ENCODE measurements around the gene PTGIS. TPM values are rescaled to one million over a fixed set of nuclear protein-coding genes. Genes with fewer than 3 reads are reported as not detected.

PTGIS gene
- total and polyA plus RNA-seq, 2 experiments from 2014 or later: 109 to 192 TPM

- DNase-seq: no peak
- TF ChIP-seq EZH2 (IDR thresholded peaks at IDR 0.05; ENCODE audit: insufficient read depth, poor library complexity, severe bottlenecking) (peak; percentile 75), EZH2phosphoT487 (IDR thresholded peaks at IDR 0.05; ENCODE audit: insufficient read depth, low read depth) (no peak)
- H3K9me3 ChIP-seq (ENCODE audit: low read depth): no peaks in the 10 kb centered on the region
- no peaks in the 10 kb centered on the region for H3F3A ChIP-seq (ENCODE audit: insufficient read depth)
- H3K27ac ChIP-seq: no peak overlapping the region
- WGBS, 2 experiments (ENCODE audit: low coverage in 1 of 2, low lambda C conversion rate in 2 of 2, missing lambda C conversion rate in 2 of 2): 8 to 33% methylated on average over 8 to 27 of the region's 27 CpGs
- in situ Hi-C loops (cut with MboI): no loop called here
- no peak overlapping the region for H2AFZ ChIP-seq
- no peak overlapping the region for H3K4me2 ChIP-seq (ENCODE audit: unreplicated experiment)
- H3K36me3 ChIP-seq (ENCODE audit: low read depth): no peaks in the 10 kb centered on the region
- H3K27me3 ChIP-seq (replicated peaks; ENCODE audit: insufficient read depth): peaks cover 51% of the 10 kb centered on the region
- no peaks in the 10 kb centered on the region for H3K4me1 ChIP-seq (ENCODE audit: insufficient read depth)
- H4K20me1 ChIP-seq (ENCODE audit: insufficient read depth): no peaks in the 10 kb centered on the region
- no peaks in the 10 kb centered on the region for H3K79me2 ChIP-seq (ENCODE audit: insufficient read depth)
- no peak overlapping the region for H3K9ac ChIP-seq
- H3K9me2 ChIP-seq (ENCODE audit: insufficient read depth): no peaks in the 10 kb centered on the region
- 0 out of 2 replicates have a peak overlapping the region, but pooled peaks have one; percentile 35 for H3K4me3 ChIP-seq
These were observed 84.8 kb downstream of the PTGIS start for GRCh38 chr20:49483018-49483695.

- Histone ChIP-seq H3K27ac (no peak within 1 kb of the TSS), H3K36me3 (ENCODE audit: low read depth) (no peaks in the 10 kb centered on the region), H3F3A (ENCODE audit: insufficient read depth) (no peaks in the 10 kb centered on the region), H3K4me1 (ENCODE audit: insufficient read depth) (no peaks in the 10 kb centered on the region), H3K79me2 (ENCODE audit: insufficient read depth) (no peaks in the 10 kb centered on the region), H2AFZ (no peak within 1 kb of the TSS), H3K9ac (no peak within 1 kb of the TSS), H4K20me1 (ENCODE audit: insufficient read depth) (no peaks in the 10 kb centered on the region), H3K9me2 (ENCODE audit: insufficient read depth) (no peaks in the 10 kb centered on the region), H3K4me2 (ENCODE audit: unreplicated experiment) (no peak within 1 kb of the TSS), H3K9me3 (ENCODE audit: low read depth) (no peaks in the 10 kb centered on the region), H3K4me3 (0 out of 2 replicates have a peak within 1 kb of the TSS, but pooled peaks have one; percentile 35), H3K27me3 (replicated peaks; ENCODE audit: insufficient read depth) (peaks cover 49% of the 10 kb centered on the region)
- TF ChIP-seq EZH2 (IDR thresholded peaks at IDR 0.05; ENCODE audit: insufficient read depth, poor library complexity, severe bottlenecking) (no peak), EZH2phosphoT487 (IDR thresholded peaks at IDR 0.05; ENCODE audit: insufficient read depth, low read depth) (no peak)
- 2 to 8% methylated on average over 16 to 34 of the region's 34 CpGs for WGBS, 2 experiments (ENCODE audit: low coverage in 1 of 2, low lambda C conversion rate in 2 of 2, missing lambda C conversion rate in 2 of 2)
- in situ Hi-C loops (cut with MboI): no loop called here
- peak; percentile 72 for DNase-seq
These were observed 85.3 kb downstream of the PTGIS start, which contains the start of gene KCNB1 for GRCh38 chr20:49482621-49483017. KCNB1 (minus strand) TSS chr20:49482668; CDS start chr20:49482480, 188 bp downstream.

- in situ Hi-C loops (cut with MboI): no loop called here
- Histone ChIP-seq H3K27ac (no peak overlapping the region), H4K20me1 (ENCODE audit: insufficient read depth) (no peaks in the 10 kb centered on the region), H3K79me2 (ENCODE audit: insufficient read depth) (no peaks in the 10 kb centered on the region), H2AFZ (no peak overlapping the region), H3K4me1 (ENCODE audit: insufficient read depth) (no peaks in the 10 kb centered on the region), H3F3A (ENCODE audit: insufficient read depth) (no peaks in the 10 kb centered on the region), H3K4me2 (ENCODE audit: unreplicated experiment) (no peak overlapping the region), H3K9me3 (ENCODE audit: low read depth) (no peaks in the 10 kb centered on the region), H3K4me3 (no peak overlapping the region), H3K27me3 (replicated peaks; ENCODE audit: insufficient read depth) (peaks cover 49% of the 10 kb centered on the region), H3K9ac (no peak overlapping the region), H3K36me3 (ENCODE audit: low read depth) (no peaks in the 10 kb centered on the region), H3K9me2 (ENCODE audit: insufficient read depth) (no peaks in the 10 kb centered on the region)
- TF ChIP-seq EZH2phosphoT487 (IDR thresholded peaks at IDR 0.05; ENCODE audit: insufficient read depth, low read depth) (no peak), EZH2 (IDR thresholded peaks at IDR 0.05; ENCODE audit: insufficient read depth, poor library complexity, severe bottlenecking) (no peak)
- WGBS, 2 experiments (ENCODE audit: low coverage in 1 of 2, low lambda C conversion rate in 2 of 2, missing lambda C conversion rate in 2 of 2): 67 to 82% methylated on average over 19 to 32 of the region's 46 CpGs
- no peak for DNase-seq
These were observed 85.8 kb downstream of the PTGIS start for GRCh38 chr20:49482173-49482572.

- H3K79me2 ChIP-seq (ENCODE audit: insufficient read depth): no peaks in the 10 kb centered on the region
- H3K27me3 ChIP-seq (replicated peaks; ENCODE audit: insufficient read depth): peaks cover 48% of the 10 kb centered on the region
- no peaks in the 10 kb centered on the region for H3K4me1 ChIP-seq (ENCODE audit: insufficient read depth)
- in situ Hi-C loops (cut with MboI): no loop called here
- no peak overlapping the region for H2AFZ ChIP-seq
- H3K9me2 ChIP-seq (ENCODE audit: insufficient read depth): no peaks in the 10 kb centered on the region
- H3K4me3 ChIP-seq: no peak overlapping the region
- DNase-seq: no peak
- H4K20me1 ChIP-seq (ENCODE audit: insufficient read depth): no peaks in the 10 kb centered on the region
- H3K4me2 ChIP-seq (ENCODE audit: unreplicated experiment): no peak overlapping the region
- H3F3A ChIP-seq (ENCODE audit: insufficient read depth): no peaks in the 10 kb centered on the region
- 63 to 69% methylated on average over 3 of the region's 3 CpGs for WGBS, 2 experiments (ENCODE audit: low coverage in 1 of 2, low lambda C conversion rate in 2 of 2, missing lambda C conversion rate in 2 of 2)
- H3K9ac ChIP-seq: no peak overlapping the region
- no peak for TF ChIP-seq EZH2 (IDR thresholded peaks at IDR 0.05; ENCODE audit: insufficient read depth, poor library complexity, severe bottlenecking)
- TF ChIP-seq EZH2phosphoT487 (IDR thresholded peaks at IDR 0.05; ENCODE audit: insufficient read depth, low read depth): no peak
- no peaks in the 10 kb centered on the region for H3K9me3 ChIP-seq (ENCODE audit: low read depth)
- no peaks in the 10 kb centered on the region for H3K36me3 ChIP-seq (ENCODE audit: low read depth)
- no peak overlapping the region for H3K27ac ChIP-seq
These were observed 86.8 kb downstream of the PTGIS start for GRCh38 chr20:49481116-49481515.
